WTC11 (cell line): ENCODE results near the gene TSPAN5.

Experiments
- CREB1 ChIP-seq: sonication (generic); formaldehyde crosslinking; IDR thresholded peaks from 2 replicates; pipeline ENCODE4 v1.8.0; 2023; ENCODE audit warnings: mild to moderate bottlenecking, missing genetic modification reagents
- CREM ChIP-seq: sonication (generic); formaldehyde crosslinking; IDR thresholded peaks from 2 replicates; pipeline ENCODE4 v1.8.1; 2022; ENCODE audit warnings: mild to moderate bottlenecking, missing genetic modification reagents, moderate library complexity
- CTCF ChIP-seq: fragments of 200-600 bp; IDR thresholded peaks from 2 replicates; pipeline ENCODE4 v1.8.0; 2022; ENCODE audit warnings: antibody characterized with exemption
- IRF2 ChIP-seq: sonication (generic); formaldehyde crosslinking; IDR thresholded peaks from 2 replicates; pipeline ENCODE4 v1.8.0; 2022; ENCODE audit warnings: low read depth, missing genetic modification reagents, borderline replicate concordance
- JUN ChIP-seq: sonication (generic); formaldehyde crosslinking; IDR thresholded peaks from 2 replicates; pipeline ENCODE4 v1.8.0; 2023; ENCODE audit warnings: mild to moderate bottlenecking, missing genetic modification reagents
- NFYB ChIP-seq: sonication (generic); formaldehyde crosslinking; conservative IDR thresholded peaks from 2 replicates; pipeline ENCODE4 v1.8.0; 2022; ENCODE audit warnings: low read depth, missing genetic modification reagents
- RELA ChIP-seq: sonication (generic); formaldehyde crosslinking; IDR thresholded peaks from 2 replicates; pipeline ENCODE4 v1.8.1; 2022; ENCODE audit warnings: missing genetic modification reagents, mild to moderate bottlenecking, borderline replicate concordance
- SMAD4 ChIP-seq: sonication (generic); formaldehyde crosslinking; IDR thresholded peaks from 2 replicates; pipeline ENCODE4 v1.8.0; 2022; ENCODE audit warnings: mild to moderate bottlenecking, missing genetic modification reagents
- TCF7 ChIP-seq: sonication (generic); formaldehyde crosslinking; IDR thresholded peaks from 2 replicates; pipeline ENCODE4 v1.8.0; 2022; ENCODE audit warnings: mild to moderate bottlenecking, low read depth, missing genetic modification reagents, moderate library complexity
- ZNF232 ChIP-seq: sonication (generic); formaldehyde crosslinking; IDR thresholded peaks from 2 replicates; pipeline ENCODE4 v1.8.0; 2022; ENCODE audit warnings: mild to moderate bottlenecking, missing genetic modification reagents
- ZNF317 ChIP-seq: sonication (generic); formaldehyde crosslinking; IDR thresholded peaks from 2 replicates; pipeline ENCODE4 v1.8.1; 2023; ENCODE audit warnings: low read depth, mild to moderate bottlenecking, moderate library complexity, missing genetic modification reagents, borderline replicate concordance
- ZNF425 ChIP-seq: fragments of 250-450 bp; sonication (Bioruptor Pico); conservative IDR thresholded peaks from 2 replicates; pipeline ENCODE4 v1.9.0; 2021; ENCODE audit warnings: mild to moderate bottlenecking
- TF ChIP-seq, protein P1 (sequence below): sonication (generic); formaldehyde crosslinking; IDR thresholded peaks from 2 replicates; pipeline ENCODE4 v1.8.0; 2023; ENCODE audit warnings: mild to moderate bottlenecking, missing genetic modification reagents

DNA sequence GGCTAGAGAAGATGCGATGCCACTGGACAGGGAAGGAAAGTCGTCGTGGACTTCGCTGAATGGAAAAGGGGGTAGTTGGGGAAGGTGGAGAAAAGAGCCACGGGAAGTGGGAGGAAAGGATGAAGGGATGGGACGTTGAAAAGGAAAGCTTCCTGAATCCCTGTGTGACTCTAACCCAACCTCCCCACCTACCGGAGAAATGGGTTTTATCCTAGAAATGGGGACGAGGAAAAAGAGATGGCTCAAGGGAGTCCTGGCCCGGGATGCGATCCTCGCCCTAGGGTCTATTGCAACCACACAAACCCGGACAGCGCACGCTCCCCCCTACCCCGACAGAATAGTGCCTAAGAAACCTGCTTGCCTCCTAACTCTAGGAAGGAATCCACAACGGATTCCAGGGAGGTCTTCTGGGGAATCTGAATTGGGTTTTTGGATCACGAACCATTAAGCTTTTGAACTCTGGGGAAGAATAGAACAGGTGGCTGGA is 738 bp upstream of the TSPAN5 start:
- TF ChIP-seq JUN (CRISPR knock-in tag) (no peak), CTCF (no peak), SMAD4 (CRISPR knock-in tag) (no peak), RELA (CRISPR knock-in tag) (no peak), TCF7 (no peak), ZNF425 (CRISPR knock-in tag) (no peak), CREB1 (CRISPR knock-in tag) (no peak), NFYB (CRISPR knock-in tag) (no peak), CREM (CRISPR knock-in tag) (no peak), IRF2 (no peak), ZNF232 (CRISPR knock-in tag) (no peak), ZNF317 (CRISPR knock-in tag) (no peak)
- TF ChIP-seq, protein P1, sequence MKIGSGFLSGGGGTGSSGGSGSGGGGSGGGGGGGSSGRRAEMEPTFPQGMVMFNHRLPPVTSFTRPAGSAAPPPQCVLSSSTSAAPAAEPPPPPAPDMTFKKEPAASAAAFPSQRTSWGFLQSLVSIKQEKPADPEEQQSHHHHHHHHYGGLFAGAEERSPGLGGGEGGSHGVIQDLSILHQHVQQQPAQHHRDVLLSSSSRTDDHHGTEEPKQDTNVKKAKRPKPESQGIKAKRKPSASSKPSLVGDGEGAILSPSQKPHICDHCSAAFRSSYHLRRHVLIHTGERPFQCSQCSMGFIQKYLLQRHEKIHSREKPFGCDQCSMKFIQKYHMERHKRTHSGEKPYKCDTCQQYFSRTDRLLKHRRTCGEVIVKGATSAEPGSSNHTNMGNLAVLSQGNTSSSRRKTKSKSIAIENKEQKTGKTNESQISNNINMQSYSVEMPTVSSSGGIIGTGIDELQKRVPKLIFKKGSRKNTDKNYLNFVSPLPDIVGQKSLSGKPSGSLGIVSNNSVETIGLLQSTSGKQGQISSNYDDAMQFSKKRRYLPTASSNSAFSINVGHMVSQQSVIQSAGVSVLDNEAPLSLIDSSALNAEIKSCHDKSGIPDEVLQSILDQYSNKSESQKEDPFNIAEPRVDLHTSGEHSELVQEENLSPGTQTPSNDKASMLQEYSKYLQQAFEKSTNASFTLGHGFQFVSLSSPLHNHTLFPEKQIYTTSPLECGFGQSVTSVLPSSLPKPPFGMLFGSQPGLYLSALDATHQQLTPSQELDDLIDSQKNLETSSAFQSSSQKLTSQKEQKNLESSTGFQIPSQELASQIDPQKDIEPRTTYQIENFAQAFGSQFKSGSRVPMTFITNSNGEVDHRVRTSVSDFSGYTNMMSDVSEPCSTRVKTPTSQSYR (CRISPR knock-in tag), result no peak
